ENCODE measurements around the gene ZBTB7C.

The ZBTB7C gene

DNA sequence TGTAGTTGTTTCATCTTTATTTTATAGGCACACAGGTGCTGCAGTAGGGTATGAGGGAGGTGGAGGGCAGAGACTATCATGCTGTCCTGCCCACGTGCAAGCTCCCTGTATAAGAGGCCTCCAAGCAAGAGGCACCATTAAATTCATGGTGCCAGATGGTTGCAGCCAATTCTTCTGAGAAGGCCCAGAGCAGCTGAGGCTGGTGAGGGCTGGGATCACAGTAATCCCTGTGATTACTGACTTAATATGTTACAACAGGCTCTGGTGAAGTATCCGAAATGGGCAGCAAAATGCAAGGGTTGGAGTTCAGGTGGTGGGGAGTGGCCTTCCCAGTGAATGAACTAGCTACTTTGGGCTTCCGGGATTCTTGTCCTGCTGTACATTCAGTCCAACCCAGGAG is 286.8 kb downstream of the ZBTB7C start:
- no peak for DNase-seq (ENCODE audit: low read depth)

DNA sequence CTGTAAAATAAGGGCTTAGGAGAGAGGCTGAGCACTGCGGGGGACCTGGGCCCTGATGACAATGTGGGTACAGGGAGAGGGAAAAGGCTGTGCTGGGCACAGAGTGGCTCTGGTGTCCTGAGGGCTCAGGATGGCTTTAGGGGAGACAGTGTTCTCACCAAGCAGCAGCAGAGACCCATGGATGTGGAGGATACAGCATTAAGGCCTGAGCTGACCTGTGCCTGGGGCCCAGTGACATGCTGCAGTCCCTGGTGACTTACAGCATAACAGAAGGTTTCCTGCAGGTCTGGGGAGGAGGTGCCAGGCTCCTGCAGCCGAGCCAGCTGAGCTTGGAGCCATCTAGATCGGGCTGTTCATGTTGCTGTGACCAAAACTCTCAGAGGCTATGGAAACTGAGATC is 287.4 kb downstream of the ZBTB7C start:
- DNase-seq (ENCODE audit: low read depth), result no peak

- DNase-seq (ENCODE audit: low read depth), result no peak
Measured at GRCh38 chr18:48119204-48119603, 290.0 kb downstream of the ZBTB7C start.

GRCh38 chr18:48116873-48117630 is 292.1 kb downstream of the ZBTB7C start:
- DNase-seq (ENCODE audit: low read depth), result no peak

- DNase-seq (ENCODE audit: low read depth), result no peak
Measured at GRCh38 chr18:48116017-48116416, 293.2 kb downstream of the ZBTB7C start.

- no peak for DNase-seq (ENCODE audit: low read depth)
Measured at GRCh38 chr18:48113691-48114090, 295.5 kb downstream of the ZBTB7C start.

GRCh38 chr18:48111587-48111986 is 297.6 kb downstream of the ZBTB7C start:
- DNase-seq (ENCODE audit: low read depth), result no peak

GRCh38 chr18:48110797-48111196 is 298.4 kb downstream of the ZBTB7C start:
- DNase-seq (ENCODE audit: low read depth), result no peak

DNA sequence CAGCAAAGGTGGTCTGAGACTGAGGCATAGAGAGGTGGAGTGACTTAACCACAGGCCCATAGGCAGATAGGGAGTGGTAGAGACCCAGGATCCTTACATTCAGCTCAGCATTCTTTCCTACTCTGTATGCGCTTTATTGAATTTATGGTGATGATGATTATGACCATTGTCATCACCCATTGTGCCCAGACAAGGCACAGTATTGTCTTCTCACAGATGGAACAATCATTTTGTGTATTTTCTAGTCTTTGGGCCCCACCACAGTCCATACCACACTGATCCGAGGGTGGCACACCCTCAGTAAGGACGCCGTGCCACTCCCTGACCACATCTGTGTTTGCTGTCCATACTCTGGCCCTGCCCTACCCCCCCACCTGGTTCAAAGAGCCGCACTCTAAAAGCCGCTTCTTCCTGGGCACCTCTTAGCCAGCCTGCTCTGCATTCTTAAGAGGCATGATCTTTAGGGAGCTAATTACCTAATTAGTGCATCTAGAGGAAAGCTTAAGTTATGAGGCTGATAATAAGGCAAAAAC is 299.2 kb downstream of the ZBTB7C start:
- no peak for DNase-seq (ENCODE audit: low read depth)

DNA sequence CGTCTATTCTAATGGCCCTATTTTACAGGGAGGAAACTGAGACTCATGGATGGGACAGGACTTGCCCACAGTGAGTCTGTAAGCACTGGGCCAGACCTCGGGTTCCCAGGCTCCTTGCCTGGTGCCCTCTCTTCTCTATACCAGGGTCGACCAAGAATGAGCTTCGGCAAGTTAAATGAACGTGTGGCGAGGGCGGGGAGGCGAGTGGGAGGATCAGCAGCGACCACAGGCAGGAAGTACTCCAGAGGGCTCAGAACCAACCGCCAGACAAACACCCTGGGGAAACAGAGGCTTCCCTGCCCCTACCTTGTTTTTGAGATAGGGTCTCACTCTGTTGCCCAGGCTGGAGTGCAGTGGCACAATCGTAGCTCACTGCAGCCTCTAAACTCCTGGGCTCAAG is 301.0 kb downstream of the ZBTB7C start:
- no peak for DNase-seq (ENCODE audit: low read depth)

- no peak for DNase-seq (ENCODE audit: low read depth)
Measured at GRCh38 chr18:48106976-48107781, 302.0 kb downstream of the ZBTB7C start.

GRCh38 chr18:48106498-48106897 is 302.7 kb downstream of the ZBTB7C start:
- DNase-seq (ENCODE audit: low read depth), result no peak

DNA sequence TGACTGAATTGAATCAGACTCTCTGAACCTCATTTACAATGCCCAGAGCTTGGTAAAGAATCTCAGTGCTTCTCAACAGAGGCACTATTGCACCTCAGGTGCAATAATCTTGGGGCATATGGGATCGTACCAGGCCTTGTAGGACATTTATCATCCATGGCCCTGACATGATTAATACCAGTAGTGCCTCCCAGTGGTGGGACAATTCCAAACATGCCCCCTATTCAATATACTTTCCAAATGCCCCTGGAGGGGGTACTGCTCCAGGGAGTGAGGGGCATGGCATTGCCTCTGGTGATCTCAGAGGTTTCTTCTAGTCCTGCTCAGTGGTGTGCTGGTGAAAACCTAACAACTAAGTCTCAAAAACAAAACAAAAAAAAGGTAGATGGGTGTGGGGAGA is 303.9 kb downstream of the ZBTB7C start:
- DNase-seq (ENCODE audit: low read depth), result no peak

GRCh38 chr18:48104705-48105104 is 304.5 kb downstream of the ZBTB7C start:
- no peak for DNase-seq (ENCODE audit: low read depth)

DNA sequence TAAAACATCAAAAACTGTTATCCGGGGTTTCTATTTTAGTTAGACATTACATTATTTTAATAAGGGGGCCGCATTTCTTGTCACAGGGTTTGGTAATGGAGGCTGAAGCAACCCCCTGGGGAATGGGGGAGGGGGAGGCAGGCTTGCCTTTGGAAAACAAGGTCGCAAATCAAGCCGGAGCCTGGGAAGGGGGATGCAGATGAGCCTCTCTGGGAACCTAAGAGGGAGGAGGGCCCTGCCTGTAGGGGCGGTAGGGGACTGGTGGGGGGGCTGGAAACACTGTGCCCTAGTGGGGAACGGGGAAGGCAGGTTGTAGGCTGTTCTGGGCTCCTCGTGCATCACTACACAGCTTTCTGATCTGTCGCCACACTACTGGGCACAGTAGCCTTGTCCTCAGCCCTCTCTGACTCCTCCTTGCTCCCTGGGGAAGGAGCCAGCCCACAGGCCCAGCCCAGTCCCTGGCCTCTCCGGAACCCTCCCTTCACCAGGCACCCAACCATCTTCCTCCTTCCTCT is 308.5 kb downstream of the ZBTB7C start:
- DNase-seq (ENCODE audit: low read depth), result no peak

DNA sequence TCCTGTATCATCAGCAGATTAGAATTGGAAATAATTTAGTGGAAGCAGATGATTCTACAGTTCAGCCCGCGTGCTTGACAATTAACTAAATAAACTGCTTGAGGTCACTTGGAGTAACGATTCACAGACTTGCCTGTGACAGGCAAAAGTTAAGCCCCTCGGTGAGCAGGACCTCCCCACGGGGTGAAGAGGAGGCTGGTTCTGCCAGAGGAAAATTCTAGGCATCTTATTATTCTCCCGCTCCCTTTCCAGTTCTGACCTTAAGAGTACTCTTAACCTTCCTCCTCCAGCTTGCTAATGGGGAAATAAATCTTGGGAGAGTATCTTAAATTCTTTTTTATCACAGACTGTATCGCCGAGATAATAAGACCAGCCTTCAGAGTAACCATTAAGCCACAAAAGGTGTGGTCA is 309.0 kb downstream of the ZBTB7C start:
- DNase-seq (ENCODE audit: low read depth), result no peak

GRCh38 chr18:48099481-48100164 is 309.6 kb downstream of the ZBTB7C start:
- DNase-seq (ENCODE audit: low read depth), result no peak

GRCh38 chr18:48098538-48098937 is 310.6 kb downstream of the ZBTB7C start:
- no peak for DNase-seq (ENCODE audit: low read depth)

DNA sequence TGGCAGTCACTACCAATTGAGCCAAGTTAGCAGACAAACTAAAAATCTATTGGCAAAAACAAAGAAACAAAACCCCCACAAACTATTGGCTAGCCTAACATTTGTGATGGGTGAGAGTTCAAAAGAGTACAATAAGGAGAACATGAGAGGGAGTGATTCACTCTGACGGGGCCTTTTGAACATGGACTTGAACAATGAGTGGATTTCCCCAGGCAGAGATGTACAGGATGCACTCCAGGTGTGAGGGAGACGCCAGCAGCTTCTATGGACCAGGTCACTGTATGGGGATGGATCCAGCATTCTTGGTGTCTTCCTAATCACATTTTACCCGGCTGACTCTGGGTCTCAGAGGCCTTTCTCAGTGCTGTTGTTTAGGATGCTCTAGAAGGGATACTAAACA is 311.2 kb downstream of the ZBTB7C start:
- DNase-seq (ENCODE audit: low read depth), result no peak

DNA sequence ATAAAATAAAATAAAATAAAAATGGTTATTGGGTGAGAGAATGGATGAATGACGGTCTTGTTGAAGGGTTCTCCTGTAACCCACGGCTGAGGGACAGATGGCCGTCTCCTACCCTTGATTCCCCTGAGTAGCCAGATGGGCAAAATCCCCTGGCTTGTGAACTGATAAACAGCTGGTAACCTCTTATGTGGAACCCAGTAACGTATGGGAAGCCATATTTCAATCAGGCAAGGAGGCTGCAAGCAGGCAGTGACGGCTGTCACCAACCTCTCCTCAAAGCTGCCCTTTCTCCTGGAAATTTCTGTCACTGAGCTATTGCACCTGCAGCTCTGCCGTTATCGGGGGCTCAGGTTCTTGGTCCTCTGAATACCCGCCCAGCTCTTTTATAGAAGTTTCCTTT is 313.5 kb downstream of the ZBTB7C start:
- DNase-seq (ENCODE audit: low read depth), result no peak

DNA sequence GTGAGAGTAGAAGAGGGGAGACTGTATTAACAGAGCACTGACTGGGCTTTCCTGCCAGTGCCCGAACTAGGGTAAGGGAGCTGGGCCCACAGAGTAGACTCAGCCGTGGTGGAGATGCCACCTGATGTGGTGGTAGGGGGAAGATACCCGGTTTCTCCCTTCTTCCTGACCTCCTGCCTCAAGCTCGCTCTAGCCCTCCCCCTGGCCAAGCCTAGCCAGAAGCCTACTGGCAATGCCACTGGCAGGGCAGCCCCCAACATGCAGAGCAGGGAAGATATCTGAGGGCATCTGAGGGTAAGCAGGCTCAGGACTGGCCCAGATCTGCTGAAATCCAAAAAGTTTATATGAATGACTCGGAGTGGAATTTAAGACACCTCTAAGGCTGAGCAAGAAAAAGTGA is 316.1 kb downstream of the ZBTB7C start:
- DNase-seq (ENCODE audit: low read depth), result no peak

GRCh38 chr18:48091869-48092497 is 317.2 kb downstream of the ZBTB7C start:
- DNase-seq (ENCODE audit: low read depth), result no peak

All from activated T-helper 9 cell treated with anti-CD3 and anti-CD28 coated beads, Interleukin-2, amount 50 U/mL, for 16 hours (primary cell).